GM21723 (cell line): ENCODE measurements around the gene HOXA4.

Source experiments
- ATAC-seq: cut with Tn5 transposase; IDR thresholded peaks from one replicate; pipeline ENCODE4 v1.9.1; 2021; ENCODE audit warnings: mild to moderate bottlenecking, moderate library complexity; ENCODE audit not compliant: unreplicated experiment

The HOXA4 gene

GRCh38 chr7:27133409-27134231, 3.1 kb upstream of the HOXA4 start:
- no peak for ATAC-seq

- no peak for ATAC-seq
These were observed 2.4 kb upstream of the HOXA4 start for GRCh38 chr7:27132978-27133377.

GRCh38 chr7:27132214-27132613, 1.7 kb upstream of the HOXA4 start:
- no peak for ATAC-seq

GRCh38 chr7:27131390-27131819, 848 bp upstream of the HOXA4 start:
- ATAC-seq: no peak

- peak; percentile 6 for ATAC-seq
These were observed 623 bp downstream of the HOXA4 start for GRCh38 chr7:27129729-27130539.

- ATAC-seq: no peak
These were observed 1.5 kb downstream of the HOXA4 start for GRCh38 chr7:27128776-27129728.

GRCh38 chr7:27128034-27128433, 2.5 kb downstream of the HOXA4 start:
- no peak for ATAC-seq

GRCh38 chr7:27126596-27127327, 3.8 kb downstream of the HOXA4 start:
- no peak for ATAC-seq

- no peak for ATAC-seq
These were observed 4.6 kb downstream of the HOXA4 start for GRCh38 chr7:27125986-27126394.

GRCh38 chr7:27124902-27125689, 5.5 kb downstream of the HOXA4 start:
- no peak for ATAC-seq

- no peak for ATAC-seq
These were observed 6.3 kb downstream of the HOXA4 start for GRCh38 chr7:27124096-27124901.

GRCh38 chr7:27123477-27124053, 7.0 kb downstream of the HOXA4 start:
- no peak for ATAC-seq

- ATAC-seq: no peak
These were observed 7.5 kb downstream of the HOXA4 start for GRCh38 chr7:27123007-27123476.

- no peak for ATAC-seq
These were observed 8.3 kb downstream of the HOXA4 start for GRCh38 chr7:27122077-27122910.

- ATAC-seq: no peak
These were observed 8.9 kb downstream of the HOXA4 start for GRCh38 chr7:27121684-27122076.

GRCh38 chr7:27119412-27119911, 11.1 kb downstream of the HOXA4 start:
- no peak for ATAC-seq

GRCh38 chr7:27118580-27118979, 12.0 kb downstream of the HOXA4 start:
- no peak for ATAC-seq
